ENCODE data around the gene FAM24A. TPM values are rescaled to one million over a fixed set of nuclear protein-coding genes. Genes with fewer than 3 reads are reported as not detected.

FAM24A gene
- not detected in 2 replicates for total RNA-seq

GRCh38 chr10:122910310-122910709 is at the start of gene FAM24A:
Gene FAM24A, plus strand, starts transcription at chr10:122910610. Its CDS starts 1,025 bp downstream, at chr10:122911635.

GRCh38 chr10:122879339-122880273 is 30.8 kb upstream of the FAM24A start, which contains the start of gene FAM24B:
Gene FAM24B, minus strand, starts transcription at chr10:122879581. Its CDS starts 29,066 bp downstream, at chr10:122850515.

GRCh38 chr10:122953902-122954730 is 43.7 kb downstream of the FAM24A start, which contains the start of gene C10orf88:
Gene C10orf88, minus strand, starts transcription at chr10:122954227. Its CDS starts 49 bp downstream, at chr10:122954178.

Other genes with a start within 250 kb of the FAM24A start
- gene C10orf120, start 210.8 kb upstream of the FAM24A start, total RNA-seq: not detected in 2 replicates
- gene CUZD1, start 64.8 kb upstream of the FAM24A start, total RNA-seq: 0.22 and 0.57 TPM in 2 replicates
- 0.66 and 2.4 TPM in 2 replicates for gene FAM24B, start 31.0 kb upstream of the FAM24A start, total RNA-seq
- gene C10orf88, start 43.6 kb downstream of the FAM24A start, total RNA-seq: 7.0 and 10.5 TPM in 2 replicates
- gene PSTK, start 69.8 kb downstream of the FAM24A start, total RNA-seq: 1.9 and 3.5 TPM in 2 replicates
- gene IKZF5, start 98.2 kb downstream of the FAM24A start, total RNA-seq: 4.4 and 5.6 TPM in 2 replicates
- gene ACADSB, start 98.4 kb downstream of the FAM24A start, total RNA-seq: 4.7 and 5.3 TPM in 2 replicates
- not detected in 2 replicates for gene HMX3, start 225.4 kb downstream of the FAM24A start, total RNA-seq
- not detected in 2 replicates for gene HMX2, start 237.5 kb downstream of the FAM24A start, total RNA-seq
- gene BUB3, start 243.8 kb downstream of the FAM24A start, total RNA-seq: 144 and 271 TPM in 2 replicates